B cell (primary cell): ENCODE results near the gene SLC44A2. TPM values are rescaled to one million over a fixed set of nuclear protein-coding genes. Genes with fewer than 3 reads are reported as not detected.

Source experiments
- ATAC-seq: fragments of 200-7000 bp; cut with Tn5 transposase; one replicate; pipeline ENCODE4 v1.10.0; 2021; ENCODE audit warnings: low read depth, mild to moderate bottlenecking, moderate number of reproducible peaks, moderate library complexity
- CTCF ChIA-PET: fragments of 350-600 bp; sonication (Branson Sonifier 250); formaldehyde crosslinking; loops from one replicate; lab custom pipeline; 2021; ENCODE audit warnings: antibody characterized with exemption, inconsistent platforms; lab: Charles Lee
- POLR2A ChIA-PET: fragments of 350-600 bp; sonication (Branson Sonifier 250); formaldehyde crosslinking; loops from one replicate; lab custom pipeline; 2021; ENCODE audit warnings: antibody characterized with exemption; lab: Charles Lee
- DNase-seq: peaks from one replicate; pipeline ENCODE4 v3.0.0; 2013
- H2AFZ ChIP-seq: 2 replicates; pipeline ENCODE4 v1.6.1; 2012; ENCODE audit warnings: mild to moderate bottlenecking, low read depth, low read length; ENCODE audit not compliant: insufficient read depth, poor library complexity, severe bottlenecking
- H3K27ac ChIP-seq, 2 donors: 1 replicate in 1 of 2; 2 replicates in 1 of 2; pipeline ENCODE4 v1.5.1; 2012 to 2013; ENCODE audit warnings: low read length in 2 of 2, mild to moderate bottlenecking in 2 of 2, moderate library complexity in 1 of 2
- H3K27me3 ChIP-seq, 4 experiments: fragments of 200-600 bp in 1 of 4; sonication (generic) in 1 of 4; replicated peaks in 1 of 4; 1 replicate in 2 of 4; 2 replicates in 2 of 4; pipeline versions ENCODE4 v1.6.1 to v1.7.0; 2013 to 2016; ENCODE audit warnings: low read length in 3 of 4, mild to moderate bottlenecking in 2 of 4, mixed read lengths in 1 of 4, moderate library complexity in 1 of 4; ENCODE audit not compliant: insufficient read depth in 4 of 4, control insufficient read depth in 3 of 4; ENCODE audit errors: control extremely low read depth in 1 of 4
- H3K36me3 ChIP-seq, 2 experiments: replicated peaks in 1 of 2; 1 replicate in 1 of 2; 2 replicates in 1 of 2; pipeline versions ENCODE4 v1.6.1 to v1.7.1; 2013; ENCODE audit warnings: low read length in 1 of 2; ENCODE audit not compliant: insufficient read depth in 2 of 2, control insufficient read depth in 1 of 2; ENCODE audit errors: control extremely low read depth in 1 of 2, extremely low read depth in 1 of 2
- H3K4me1 ChIP-seq, 2 donors: fragments of 200-600 bp in 1 of 2; sonication (generic) in 1 of 2; 1 replicate in 1 of 2; 2 replicates in 1 of 2; pipeline versions ENCODE4 v1.5.1 to v1.6.1; 2013 to 2017; ENCODE audit warnings: low read length in 2 of 2; ENCODE audit not compliant: control insufficient read depth in 2 of 2, insufficient read depth in 2 of 2
- H3K4me2 ChIP-seq: replicated peaks from 2 replicates; pipeline ENCODE3; 2012; ENCODE audit warnings: mild to moderate bottlenecking, low read depth, low read length; ENCODE audit not compliant: poor library complexity, severe bottlenecking
- H3K4me3 ChIP-seq, 5 experiments: fragments of 200-600 bp in 1 of 5; sonication (generic) in 1 of 5; 1 replicate in 3 of 5; 2 replicates in 2 of 5; pipeline versions ENCODE4 v1.5.1 to v1.7.0; 2011 to 2016; ENCODE audit warnings: low read length in 4 of 5, mild to moderate bottlenecking in 4 of 5, low read depth in 2 of 5, control low read depth in 1 of 5, moderate library complexity in 1 of 5; ENCODE audit not compliant: insufficient read depth in 1 of 5; ENCODE audit errors: control extremely low read depth in 1 of 5, extremely low read depth in 1 of 5
- H3K79me2 ChIP-seq: fragments of 200-600 bp; sonication (generic); one replicate; pipeline ENCODE4 v1.6.0; 2016; ENCODE audit warnings: low read length; ENCODE audit not compliant: control insufficient read depth, insufficient read depth
- H3K9ac ChIP-seq: fragments of 200-600 bp; sonication (generic); 2 replicates; pipeline ENCODE4 v1.6.1; 2017; ENCODE audit warnings: mild to moderate bottlenecking, low read length, moderate library complexity
- H3K9me3 ChIP-seq, 3 donors: one replicate each; pipeline versions ENCODE4 v1.6.1 to v1.7.1; 2013; ENCODE audit warnings: low read length in 2 of 3; ENCODE audit not compliant: control insufficient read depth in 2 of 3, insufficient read depth in 1 of 3; ENCODE audit errors: control extremely low read depth in 1 of 3
- H4K20me1 ChIP-seq: 2 replicates; pipeline ENCODE4 v1.6.0; 2012; ENCODE audit warnings: mild to moderate bottlenecking, low read length; ENCODE audit not compliant: insufficient read depth, control insufficient read depth, poor library complexity, severe bottlenecking
- H3K27ac Mint-ChIP-seq: one replicate; pipeline ENCODE4 v1.8.0; 2021; ENCODE audit warnings: mixed read lengths
- H3K27me3 Mint-ChIP-seq: one replicate; pipeline ENCODE4 v1.8.0; 2021; ENCODE audit warnings: mixed read lengths
- H3K4me1 Mint-ChIP-seq: one replicate; pipeline ENCODE4 v1.8.0; 2021; ENCODE audit warnings: mixed read lengths
- H3K4me3 Mint-ChIP-seq: one replicate; pipeline ENCODE4 v1.8.0; 2021; ENCODE audit warnings: mixed read lengths
- H3K9me3 Mint-ChIP-seq: one replicate; pipeline ENCODE4 v1.8.0; 2022; ENCODE audit warnings: mixed read lengths; ENCODE audit not compliant: insufficient read depth
- CTCF ChIP-seq: fragments of 200-600 bp; IDR thresholded peaks from one replicate; pipeline ENCODE4 v1.8.0; 2022; ENCODE audit warnings: antibody characterized with exemption, mild to moderate bottlenecking
- EZH2 ChIP-seq: IDR thresholded peaks from 2 replicates; pipeline ENCODE4 v1.6.1; 2012; ENCODE audit warnings: borderline replicate concordance, low read depth, mild to moderate bottlenecking, moderate library complexity, low read length; ENCODE audit not compliant: insufficient read depth, poor library complexity, severe bottlenecking
- WGBS: methylation state at CpG from one replicate; pipeline ENCODE4 v1.1.5; 2013; ENCODE audit warnings: missing lambda C conversion rate; ENCODE audit not compliant: insufficient coverage; 5-methylcytosine and 5-hydroxymethylcytosine counted together
- intact Hi-C: fragments of 100-400 bp; cut with micrococcal nuclease; formaldehyde crosslinking; loops from one replicate; pipeline ENCODE4 v1.10.0; 2022
- polyA plus RNA-seq: library from polyadenylated mRNA; depleted of rRNA; stranded (reverse); fragments of >200 nt; gene quantifications from 2 replicates; pipeline ENCODE4 v1.2.3, GENCODE V29; 2012
- total RNA-seq, 2 donors: library from RNA; stranded (reverse); fragments of 120-200 nt in 1 of 2; gene quantifications; 1 replicate in 1 of 2; 2 replicates in 1 of 2; pipeline versions ENCODE4 v1.2.3 to v1.2.4, GENCODE V29; 2013 to 2022

Gene SLC44A2
- total and polyA plus RNA-seq, 2 donors (not counting 1 experiment from before 2014, with no cell fraction given): 245 to 369 TPM

DNA sequence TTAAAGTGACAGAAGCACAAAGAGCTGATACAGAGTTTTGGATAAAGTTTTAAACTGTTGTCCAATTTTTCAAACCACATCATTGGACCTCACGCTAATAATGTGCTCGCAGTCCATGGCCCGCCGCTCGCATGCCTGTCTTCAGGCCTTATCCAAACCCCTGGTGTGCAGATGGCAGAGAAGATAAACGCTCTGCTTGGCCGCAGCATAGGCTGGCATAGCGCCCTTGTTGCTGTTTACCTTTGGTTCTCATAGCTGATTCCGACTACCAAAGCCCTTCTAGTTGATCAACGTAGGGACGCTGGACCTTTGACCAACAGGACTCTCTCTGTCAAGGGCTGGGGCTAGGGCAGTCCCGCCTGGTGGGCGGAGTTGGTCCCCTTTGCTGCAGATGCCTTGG is 52.4 kb downstream of the SLC44A2 start:
- Histone ChIP-seq H2AFZ (no peak overlapping the region), H3K4me2 (no peak overlapping the region), H3K4me3 (no peak overlapping the region), H3K27ac (no peak overlapping the region), H3K79me2 (peaks cover 91% of the 10 kb centered on the region), H3K9ac (no peak overlapping the region), H3K9me3 (no peaks in the 10 kb centered on the region), H3K4me1 (no peaks in the 10 kb centered on the region), H3K36me3 (peaks cover 4 to 86% of the 10 kb centered on the region in 2 experiments), H4K20me1 (peaks cover 89% of the 10 kb centered on the region), H3K27me3 (no peaks in the 10 kb centered on the region)
- Mint-ChIP-seq H3K27me3 (no peaks in the 10 kb centered on the region), H3K27ac (no peak overlapping the region), H3K4me1 (no peaks in the 10 kb centered on the region), H3K4me3 (no peak overlapping the region), H3K9me3 (no peaks in the 10 kb centered on the region)
- WGBS: 99% methylated on average over 13 of the region's 13 CpGs
- ATAC-seq: no peak
- TF ChIP-seq EZH2 (no peak), CTCF (no peak)
- CTCF ChIA-PET: no interaction called here
- intact Hi-C loops: no loop called here
- POLR2A ChIA-PET: interaction anchor here (0.6 kb wide), 1 partner anchor 17 kb away, joined by 4 read pairs; no protein-coding TSS in a partner anchor
- DNase-seq: no peak

- no peak overlapping the region for H3K27ac ChIP-seq
- H3K9ac ChIP-seq: no peak overlapping the region
- peaks cover 87% of the 10 kb centered on the region for H3K79me2 ChIP-seq
- no peaks in the 10 kb centered on the region for H3K27me3 ChIP-seq
- no peak overlapping the region for H3K4me2 ChIP-seq
- Mint-ChIP-seq H3K27ac (no peak overlapping the region), H3K9me3 (no peaks in the 10 kb centered on the region), H3K4me1 (no peaks in the 10 kb centered on the region), H3K4me3 (no peak overlapping the region), H3K27me3 (no peaks in the 10 kb centered on the region)
- ChIA-PET CTCF (interaction anchor here (0.7 to 1.6 kb wide), 4 partner anchors 19 to 447 kb away, joined by 3 to 5 read pairs (median 4); no protein-coding TSS in a partner anchor), POLR2A (no interaction called here)
- H3K4me1 ChIP-seq: no peaks in the 10 kb centered on the region
- peaks cover 4 to 86% of the 10 kb centered on the region in 2 experiments for H3K36me3 ChIP-seq
- no peak overlapping the region for H2AFZ ChIP-seq
- TF ChIP-seq EZH2 (no peak), CTCF (no peak)
- no peak for DNase-seq
- no peaks in the 10 kb centered on the region for H3K9me3 ChIP-seq
- WGBS: 97% methylated on average over 12 of the region's 12 CpGs
- intact Hi-C loops: no loop called here
- H3K4me3 ChIP-seq: no peak overlapping the region
- no peak for ATAC-seq
- peaks cover 89% of the 10 kb centered on the region for H4K20me1 ChIP-seq
Measured at GRCh38 chr19:10678813-10679212, 53.5 kb downstream of the SLC44A2 start.
